ENCODE measurements around the gene ABCB8.
"Not testable (repeated sequence)": the region's sequence is repeated elsewhere in the genome, so short reads cannot be mapped to it uniquely, and the experiment has no call there.

Gene ABCB8

GRCh38 chr7:150998341-150998740 is 29.9 kb upstream of the ABCB8 start:
- DNase-seq: no peak

GRCh38 chr7:150999001-150999400 is 29.2 kb upstream of the ABCB8 start:
- no peak for DNase-seq

GRCh38 chr7:150999497-151000230 is 28.6 kb upstream of the ABCB8 start:
- no peak for DNase-seq

GRCh38 chr7:151000897-151001495 is 27.3 kb upstream of the ABCB8 start:
- DNase-seq: no peak

- DNase-seq: no peak
Measured at GRCh38 chr7:151001546-151001945, 26.7 kb upstream of the ABCB8 start.

- no peak for DNase-seq
Measured at GRCh38 chr7:151003572-151003971, 24.7 kb upstream of the ABCB8 start.

- DNase-seq: no peak
Measured at GRCh38 chr7:151005566-151005965, 22.7 kb upstream of the ABCB8 start.

- no peak for DNase-seq
Measured at GRCh38 chr7:151006590-151007300, 21.5 kb upstream of the ABCB8 start.

- no peak for DNase-seq
Measured at GRCh38 chr7:151007469-151007898, 20.8 kb upstream of the ABCB8 start.

GRCh38 chr7:151008143-151008510 is 20.1 kb upstream of the ABCB8 start:
- peak; percentile 65 for DNase-seq

- DNase-seq: peak; percentile 76
Measured at GRCh38 chr7:151008511-151009323, 19.5 kb upstream of the ABCB8 start.

GRCh38 chr7:151009327-151010036 is 18.8 kb upstream of the ABCB8 start:
- no peak for DNase-seq

- DNase-seq: no peak
Measured at GRCh38 chr7:151010037-151010306, 18.3 kb upstream of the ABCB8 start.

- peak; percentile 54 for DNase-seq
Measured at GRCh38 chr7:151010307-151011096, 17.7 kb upstream of the ABCB8 start.

- no peak for DNase-seq
Measured at GRCh38 chr7:151011097-151011409, 17.2 kb upstream of the ABCB8 start.

- DNase-seq: not testable (repeated sequence)
Measured at GRCh38 chr7:151011616-151012015, 16.6 kb upstream of the ABCB8 start.

- DNase-seq: no peak
Measured at GRCh38 chr7:151012031-151012692, 16.1 kb upstream of the ABCB8 start.

GRCh38 chr7:151012911-151013347 is 15.3 kb upstream of the ABCB8 start:
- peak; percentile 19 for DNase-seq

GRCh38 chr7:151013356-151013732 is 14.9 kb upstream of the ABCB8 start:
- DNase-seq: no peak

GRCh38 chr7:151013733-151014497 is 14.3 kb upstream of the ABCB8 start:
- DNase-seq: peak; percentile 96

GRCh38 chr7:151014950-151015349 is 13.3 kb upstream of the ABCB8 start:
- peak; percentile 39 for DNase-seq
